ENCODE measurements around the gene SAMD4B. TPM values are rescaled to one million over a fixed set of nuclear protein-coding genes. Genes with fewer than 3 reads are reported as not detected.

SAMD4B gene
- total and polyA plus RNA-seq, 2 donors (not counting 1 experiment from before 2014, with no cell fraction given), result 33.0 to 39.1 TPM

DNA sequence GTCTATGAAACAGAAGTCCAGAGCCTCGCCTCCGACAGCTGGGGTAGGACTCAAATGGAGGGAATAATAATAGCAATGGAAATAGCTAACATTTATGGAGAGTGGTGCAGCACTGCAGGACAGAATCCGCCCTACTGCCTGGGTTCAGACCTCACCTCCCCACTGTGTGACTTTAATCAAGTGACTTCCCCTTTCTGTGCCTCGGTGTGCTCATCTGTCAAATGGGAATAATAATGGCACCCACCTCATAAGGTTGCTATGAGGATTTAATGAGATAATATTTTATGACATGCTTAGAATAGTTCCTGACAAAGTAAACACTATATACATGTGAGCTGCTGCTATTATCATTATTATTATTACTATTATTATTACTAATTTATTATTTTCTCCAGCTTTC lies 24.7 kb upstream of the SAMD4B start:
- Histone ChIP-seq H3K4me3 (replicated peaks in 1 of 4; ENCODE audit: control extremely low read depth in 1 of 4, insufficient read depth in 1 of 4, low read depth in 3 of 4, low read length in 4 of 4) (no peak overlapping the region), H3K27ac (ENCODE audit: insufficient read depth, low read length) (no peak overlapping the region), H3K4me2 (ENCODE audit: extremely low read depth, insufficient read depth, low read length) (no peak overlapping the region), H2AFZ (ENCODE audit: low read length) (no peak overlapping the region), H3K27me3 (ENCODE audit: control insufficient read depth, insufficient read depth, low read length) (peaks cover 18% of the 10 kb centered on the region), H3K79me2 (ENCODE audit: control insufficient read depth, insufficient read depth, low read length) (no peaks in the 10 kb centered on the region), H4K20me1 (ENCODE audit: control insufficient read depth, extremely low read depth, insufficient read depth, low read length) (no peaks in the 10 kb centered on the region), H3K36me3 (ENCODE audit: control insufficient read depth, insufficient read depth, low read length) (no peaks in the 10 kb centered on the region), H3K9ac (ENCODE audit: insufficient read depth, low read length) (no peak overlapping the region), H3K9me3 (ENCODE audit: control insufficient read depth, insufficient read depth, low read depth, low read length) (no peaks in the 10 kb centered on the region), H3K4me1 (ENCODE audit: control insufficient read depth, extremely low read depth, insufficient read depth, low read length) (no peaks in the 10 kb centered on the region)
- no peak for DNase-seq (ENCODE audit: low read depth in 2 of 2)
- TF ChIP-seq, protein P1, sequence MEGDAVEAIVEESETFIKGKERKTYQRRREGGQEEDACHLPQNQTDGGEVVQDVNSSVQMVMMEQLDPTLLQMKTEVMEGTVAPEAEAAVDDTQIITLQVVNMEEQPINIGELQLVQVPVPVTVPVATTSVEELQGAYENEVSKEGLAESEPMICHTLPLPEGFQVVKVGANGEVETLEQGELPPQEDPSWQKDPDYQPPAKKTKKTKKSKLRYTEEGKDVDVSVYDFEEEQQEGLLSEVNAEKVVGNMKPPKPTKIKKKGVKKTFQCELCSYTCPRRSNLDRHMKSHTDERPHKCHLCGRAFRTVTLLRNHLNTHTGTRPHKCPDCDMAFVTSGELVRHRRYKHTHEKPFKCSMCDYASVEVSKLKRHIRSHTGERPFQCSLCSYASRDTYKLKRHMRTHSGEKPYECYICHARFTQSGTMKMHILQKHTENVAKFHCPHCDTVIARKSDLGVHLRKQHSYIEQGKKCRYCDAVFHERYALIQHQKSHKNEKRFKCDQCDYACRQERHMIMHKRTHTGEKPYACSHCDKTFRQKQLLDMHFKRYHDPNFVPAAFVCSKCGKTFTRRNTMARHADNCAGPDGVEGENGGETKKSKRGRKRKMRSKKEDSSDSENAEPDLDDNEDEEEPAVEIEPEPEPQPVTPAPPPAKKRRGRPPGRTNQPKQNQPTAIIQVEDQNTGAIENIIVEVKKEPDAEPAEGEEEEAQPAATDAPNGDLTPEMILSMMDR (conservative IDR thresholded peaks at IDR 0.05 in 1 of 2, IDR thresholded peaks at IDR 0.05 in 1 of 2; ENCODE audit: low read depth in 1 of 2, low read length in 2 of 2), result no peak
- no peak for TF ChIP-seq EZH2 (IDR thresholded peaks at IDR 0.05; ENCODE audit: low read length, missing control alignments)

DNA sequence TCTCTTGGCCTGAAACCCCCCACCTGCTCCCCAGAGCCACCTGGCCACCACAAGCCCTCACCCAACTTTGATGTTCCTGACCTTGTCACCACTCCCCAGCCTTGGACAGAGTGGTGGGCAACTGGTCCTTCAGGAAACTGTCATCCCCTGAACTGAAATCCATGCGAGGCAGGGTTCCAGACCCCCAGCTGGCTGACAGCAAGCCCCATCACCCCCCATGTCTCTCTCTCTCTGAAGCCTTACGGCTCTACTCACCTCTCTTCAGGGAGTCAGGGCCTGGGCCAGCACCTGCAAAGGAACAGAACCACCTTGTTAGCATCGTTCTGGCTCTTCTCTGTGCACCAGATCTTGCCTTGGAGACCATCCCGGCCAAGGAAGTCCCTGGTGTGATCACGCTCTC lies 24.1 kb upstream of the SAMD4B start:
- TF ChIP-seq, protein P1 (conservative IDR thresholded peaks at IDR 0.05 in 1 of 2, IDR thresholded peaks at IDR 0.05 in 1 of 2; ENCODE audit: low read depth in 1 of 2, low read length in 2 of 2), result no peak
- TF ChIP-seq EZH2 (IDR thresholded peaks at IDR 0.05; ENCODE audit: low read length, missing control alignments), result no peak
- no peaks in the 10 kb centered on the region for H3K4me1 ChIP-seq (ENCODE audit: control insufficient read depth, extremely low read depth, insufficient read depth, low read length)
- H3K79me2 ChIP-seq (ENCODE audit: control insufficient read depth, insufficient read depth, low read length), result no peaks in the 10 kb centered on the region
- no peak overlapping the region for H2AFZ ChIP-seq (ENCODE audit: low read length)
- no peak for DNase-seq (ENCODE audit: low read depth in 2 of 2)
- H4K20me1 ChIP-seq (ENCODE audit: control insufficient read depth, extremely low read depth, insufficient read depth, low read length), result no peaks in the 10 kb centered on the region
- no peaks in the 10 kb centered on the region for H3K36me3 ChIP-seq (ENCODE audit: control insufficient read depth, insufficient read depth, low read length)
- peaks cover 18% of the 10 kb centered on the region for H3K27me3 ChIP-seq (ENCODE audit: control insufficient read depth, insufficient read depth, low read length)
- no peak overlapping the region for H3K4me2 ChIP-seq (ENCODE audit: extremely low read depth, insufficient read depth, low read length)
- H3K9me3 ChIP-seq (ENCODE audit: control insufficient read depth, insufficient read depth, low read depth, low read length), result no peaks in the 10 kb centered on the region
- H3K9ac ChIP-seq (ENCODE audit: insufficient read depth, low read length), result no peak overlapping the region
- H3K4me3 ChIP-seq (replicated peaks in 1 of 4; ENCODE audit: control extremely low read depth in 1 of 4, insufficient read depth in 1 of 4, low read depth in 3 of 4, low read length in 4 of 4), result no peak overlapping the region
- no peak overlapping the region for H3K27ac ChIP-seq (ENCODE audit: insufficient read depth, low read length)

DNA sequence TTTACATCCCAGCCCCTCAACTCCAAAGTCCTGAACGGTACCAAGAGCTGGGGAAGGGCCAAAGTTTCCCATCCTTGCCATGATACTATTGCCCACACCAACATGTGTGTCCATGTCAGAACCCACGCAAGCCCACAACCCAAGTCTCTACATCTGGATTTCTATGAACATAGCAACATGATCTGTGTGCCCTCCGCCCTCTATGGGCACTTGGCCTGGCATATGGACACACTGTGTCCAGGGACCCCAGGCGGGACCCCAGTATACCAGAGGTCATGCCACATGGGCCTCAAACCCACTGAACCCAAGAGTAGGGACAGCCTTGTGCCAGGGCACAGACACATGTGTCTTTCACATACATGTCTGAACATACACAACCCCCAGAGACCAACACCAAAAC lies 23.5 kb upstream of the SAMD4B start:
- no peak overlapping the region for H3K4me2 ChIP-seq (ENCODE audit: extremely low read depth, insufficient read depth, low read length)
- no peak overlapping the region for H3K9ac ChIP-seq (ENCODE audit: insufficient read depth, low read length)
- TF ChIP-seq, protein P1 (conservative IDR thresholded peaks at IDR 0.05 in 1 of 2, IDR thresholded peaks at IDR 0.05 in 1 of 2; ENCODE audit: low read depth in 1 of 2, low read length in 2 of 2), result no peak
- no peak for TF ChIP-seq EZH2 (IDR thresholded peaks at IDR 0.05; ENCODE audit: low read length, missing control alignments)
- no peaks in the 10 kb centered on the region for H3K9me3 ChIP-seq (ENCODE audit: control insufficient read depth, insufficient read depth, low read depth, low read length)
- DNase-seq (ENCODE audit: low read depth in 2 of 2), result no peak
- no peaks in the 10 kb centered on the region for H3K4me1 ChIP-seq (ENCODE audit: control insufficient read depth, extremely low read depth, insufficient read depth, low read length)
- no peak overlapping the region for H3K27ac ChIP-seq (ENCODE audit: insufficient read depth, low read length)
- H3K4me3 ChIP-seq (replicated peaks in 1 of 4; ENCODE audit: control extremely low read depth in 1 of 4, insufficient read depth in 1 of 4, low read depth in 3 of 4, low read length in 4 of 4), result no peak overlapping the region
- peaks cover 18% of the 10 kb centered on the region for H3K27me3 ChIP-seq (ENCODE audit: control insufficient read depth, insufficient read depth, low read length)
- H2AFZ ChIP-seq (ENCODE audit: low read length), result no peak overlapping the region
- H4K20me1 ChIP-seq (ENCODE audit: control insufficient read depth, extremely low read depth, insufficient read depth, low read length), result no peaks in the 10 kb centered on the region
- no peaks in the 10 kb centered on the region for H3K79me2 ChIP-seq (ENCODE audit: control insufficient read depth, insufficient read depth, low read length)
- H3K36me3 ChIP-seq (ENCODE audit: control insufficient read depth, insufficient read depth, low read length), result no peaks in the 10 kb centered on the region

All from fibroblast of lung (primary cell).